ENCODE measurements around the gene EMC9.

The EMC9 gene

DNA sequence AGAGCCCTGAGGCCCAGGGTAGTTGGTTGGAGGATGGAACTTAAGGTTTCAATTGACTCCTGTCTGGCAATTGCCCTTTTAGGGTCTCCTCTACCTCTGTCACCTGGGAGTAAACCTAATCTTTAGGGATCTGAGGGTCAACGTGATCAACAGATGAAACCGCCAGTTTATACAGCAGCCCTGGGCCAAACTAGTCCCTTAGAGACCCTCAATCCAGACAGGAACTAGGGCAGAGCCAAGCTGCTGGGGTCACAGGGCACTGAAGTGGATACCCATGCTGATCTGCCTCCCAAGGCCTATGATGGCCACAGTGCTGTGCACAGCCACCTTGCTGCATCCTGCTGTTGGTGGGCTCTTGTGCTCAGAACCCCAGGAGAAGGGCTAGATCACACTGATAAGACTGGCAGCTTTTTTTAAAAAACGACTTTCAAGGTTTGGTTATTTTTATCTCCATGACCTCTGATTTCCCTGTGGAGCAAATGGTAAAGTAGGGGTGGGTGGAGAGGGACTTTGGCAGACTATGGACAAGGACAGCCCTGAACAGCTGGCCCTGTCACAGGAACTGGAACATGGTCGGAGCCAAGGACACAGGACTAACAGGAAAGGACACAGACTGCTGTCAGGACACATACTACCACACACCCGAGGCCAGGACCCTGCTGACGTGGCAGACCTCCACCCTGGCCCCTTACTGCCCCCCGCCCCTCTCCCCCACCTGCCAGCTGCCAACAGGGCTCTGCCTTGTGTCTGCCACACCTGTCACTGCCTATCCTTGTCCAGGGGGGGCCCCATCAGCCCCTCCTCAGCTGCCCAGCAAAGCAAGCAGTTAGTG is 10.5 kb downstream of the EMC9 start:
- no peak for DNase-seq

- no peak for DNase-seq
Observed at GRCh38 chr14:24130380-24130716, 11.0 kb downstream of the EMC9 start, which contains the start of gene FITM1. TSS of gene FITM1 (plus strand) at chr14:24130659. CDS start at chr14:24131564, 905 bp downstream.

GRCh38 chr14:24129410-24129998 is 11.9 kb downstream of the EMC9 start:
- no peak for DNase-seq

GRCh38 chr14:24127673-24128072 is 13.7 kb downstream of the EMC9 start:
- no peak for DNase-seq

- DNase-seq = no peak
Observed at GRCh38 chr14:24126939-24127338, 14.5 kb downstream of the EMC9 start.

- no peak for DNase-seq
Observed at GRCh38 chr14:24123424-24124417, 17.7 kb downstream of the EMC9 start.

DNA sequence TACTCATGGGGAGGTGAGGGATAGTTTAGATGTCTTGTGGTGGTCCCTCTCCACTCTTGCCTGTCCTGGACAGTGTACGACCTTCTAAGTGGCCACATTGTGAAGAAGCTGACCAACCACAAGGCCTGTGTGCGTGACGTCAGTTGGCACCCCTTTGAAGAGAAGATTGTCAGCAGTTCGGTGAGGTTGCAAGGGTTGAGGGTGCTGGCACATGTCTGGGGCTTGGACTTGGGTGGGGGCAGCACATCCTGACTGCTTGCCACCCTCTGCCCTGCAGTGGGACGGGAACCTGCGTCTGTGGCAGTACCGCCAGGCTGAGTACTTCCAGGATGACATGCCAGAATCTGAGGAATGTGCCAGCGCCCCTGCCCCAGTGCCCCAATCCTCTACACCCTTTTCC is 18.5 kb downstream of the EMC9 start:
- no peak for DNase-seq

GRCh38 chr14:24122416-24122815 is 19.0 kb downstream of the EMC9 start:
- DNase-seq = no peak

- no peak for DNase-seq
Observed at GRCh38 chr14:24121210-24121609, 20.2 kb downstream of the EMC9 start.

DNA sequence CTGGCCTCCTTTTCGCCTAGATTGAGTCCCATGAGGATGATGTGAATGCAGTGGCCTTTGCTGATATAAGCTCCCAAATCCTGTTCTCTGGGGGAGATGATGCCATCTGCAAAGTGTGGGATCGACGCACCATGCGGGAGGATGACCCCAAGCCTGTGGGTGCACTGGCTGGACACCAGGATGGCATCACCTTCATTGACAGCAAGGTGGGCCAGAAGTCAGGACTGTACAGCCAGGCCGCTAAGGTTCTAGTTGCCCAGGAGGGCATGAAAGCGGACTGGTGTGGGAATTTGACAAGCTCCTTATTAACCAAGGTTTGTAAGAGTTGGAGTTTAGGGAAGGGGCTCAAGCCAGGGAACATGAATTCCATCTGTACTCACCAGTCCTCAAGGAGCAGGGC is 21.7 kb downstream of the EMC9 start:
- DNase-seq = no peak

DNA sequence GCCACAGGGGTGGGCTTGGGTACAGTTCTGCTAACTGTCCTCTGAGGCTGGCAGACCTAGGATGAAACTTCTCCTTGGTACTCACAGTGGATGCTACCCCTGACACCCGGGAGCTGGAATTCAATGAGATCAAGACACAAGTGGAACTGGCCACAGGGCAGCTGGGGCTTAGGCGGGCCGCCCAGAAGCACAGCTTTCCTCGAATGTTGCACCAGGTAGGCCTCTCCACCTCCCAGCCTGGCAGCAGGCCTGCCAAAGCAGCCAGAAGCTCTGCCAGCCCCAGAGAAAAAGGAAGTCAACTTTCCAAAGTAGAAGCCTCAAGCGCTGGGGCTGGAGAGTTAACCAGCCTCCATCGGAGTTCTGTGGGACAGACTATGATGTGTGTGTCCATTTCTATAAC is 24.2 kb downstream of the EMC9 start:
- no peak for DNase-seq

- no peak for DNase-seq
Observed at GRCh38 chr14:24116128-24116814, 25.1 kb downstream of the EMC9 start.

DNA sequence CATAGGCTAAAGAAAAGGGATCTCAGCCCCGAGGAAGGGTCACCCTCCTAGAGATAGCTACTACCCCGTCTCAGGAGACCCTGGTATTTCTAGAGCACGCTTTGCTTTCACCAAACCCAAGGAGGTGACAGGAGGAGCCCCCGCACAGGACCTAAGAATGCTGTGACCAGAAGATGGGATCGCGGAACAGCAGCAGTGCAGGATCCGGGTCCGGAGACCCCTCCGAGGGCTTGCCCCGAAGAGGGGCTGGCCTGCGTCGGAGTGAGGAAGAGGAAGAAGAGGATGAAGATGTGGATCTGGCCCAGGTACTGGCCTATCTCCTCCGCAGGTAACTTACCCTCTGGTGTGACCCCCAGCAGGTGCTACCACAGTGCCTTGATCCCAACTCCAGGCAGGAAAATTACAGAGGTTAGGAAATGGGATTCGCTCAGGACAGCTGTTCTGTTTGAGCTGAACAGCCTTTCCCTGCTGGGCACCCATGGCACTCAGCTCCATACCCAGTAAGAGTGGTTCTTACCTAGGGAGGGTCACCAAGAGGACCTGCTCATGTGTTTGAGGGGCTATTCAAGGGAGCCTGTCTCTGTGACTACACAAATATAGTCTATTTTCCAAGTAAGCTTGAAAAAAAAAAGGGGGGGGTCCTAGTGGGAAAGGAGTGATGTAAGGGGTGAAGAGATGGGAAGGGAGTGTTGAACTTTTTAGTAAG is 25.8 kb downstream of the EMC9 start:
- no peak for DNase-seq

GRCh38 chr14:24114532-24115421 is 26.6 kb downstream of the EMC9 start, which contains the start of the genes DCAF11 and NRL:
TSS of gene DCAF11 (plus strand) at chr14:24114777. CDS start at chr14:24115595, 818 bp downstream.
TSS of gene NRL (minus strand) at chr14:24114949. CDS start at chr14:24082848, 32,101 bp downstream.
- peak; percentile 96 to 97 (median 97) for DNase-seq

DNA sequence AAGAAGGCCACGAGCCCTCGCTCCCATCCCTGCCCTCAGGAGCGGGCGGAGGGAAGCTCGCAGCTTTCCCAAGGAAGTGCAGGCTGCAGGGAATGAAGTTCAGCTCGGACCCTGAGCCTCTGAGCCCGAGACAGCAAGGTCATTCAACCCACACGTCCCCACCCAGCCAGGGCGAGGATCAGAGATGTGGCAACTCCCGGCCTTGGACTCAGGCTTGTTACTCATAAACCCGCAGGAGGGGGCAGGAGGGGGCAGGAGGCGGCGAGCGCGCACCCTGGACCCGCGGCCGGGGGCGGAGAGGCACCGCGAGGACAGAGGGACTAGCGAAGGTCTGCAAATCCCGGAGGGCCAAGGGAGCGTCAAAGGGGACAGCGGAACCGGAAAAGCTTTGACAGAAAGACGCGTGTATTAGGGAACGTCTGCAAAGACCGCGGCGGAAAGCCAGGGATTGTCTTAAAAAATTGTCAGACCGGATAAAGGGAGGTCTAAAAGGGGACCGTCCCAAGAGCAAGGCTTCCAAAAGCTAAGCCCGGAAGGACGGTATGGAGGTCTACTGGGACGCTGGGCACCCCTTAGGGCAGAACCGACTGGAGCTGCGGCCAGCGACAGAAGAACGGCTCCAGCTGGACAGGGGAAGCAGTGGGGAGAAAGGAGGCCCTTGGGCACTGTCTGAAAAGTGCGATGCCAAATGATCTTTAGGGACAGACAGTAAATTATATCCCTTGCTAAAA is 27.4 kb downstream of the EMC9 start:
- peak; percentile 41 to 65 (median 59) for DNase-seq

GRCh38 chr14:24113379-24113800 is 28.0 kb downstream of the EMC9 start:
- no peak for DNase-seq

GRCh38 chr14:24110523-24110922 is 30.9 kb downstream of the EMC9 start:
- DNase-seq = no peak

- DNase-seq = no peak
Observed at GRCh38 chr14:24110060-24110459, 31.3 kb downstream of the EMC9 start.

GRCh38 chr14:24108336-24108874 is 33.0 kb downstream of the EMC9 start:
- no peak for DNase-seq

Measured in activated CD4-positive, CD25-positive, alpha-beta regulatory T cell (primary cell).